DOHH2 (cell line): ENCODE data around the gene OSBPL10.

Source experiments
- EZH2phosphoT487 ChIP-seq: fragments of 200-600 bp; sonication (generic); IDR thresholded peaks from 2 replicates; pipeline ENCODE4 v1.6.1; 2017; ENCODE audit warnings: borderline replicate concordance, mild to moderate bottlenecking, antibody characterized with exemption, low read length, moderate library complexity, mixed read lengths
- TF ChIP-seq, protein P1 (sequence below): fragments of 200-600 bp; sonication (generic); IDR thresholded peaks from one replicate; pipeline ENCODE4 v1.5.1; 2014; ENCODE audit warnings: antibody characterized with exemption, mild to moderate bottlenecking, low read depth, low read length; ENCODE audit not compliant: poor library complexity, severe bottlenecking

DNA sequence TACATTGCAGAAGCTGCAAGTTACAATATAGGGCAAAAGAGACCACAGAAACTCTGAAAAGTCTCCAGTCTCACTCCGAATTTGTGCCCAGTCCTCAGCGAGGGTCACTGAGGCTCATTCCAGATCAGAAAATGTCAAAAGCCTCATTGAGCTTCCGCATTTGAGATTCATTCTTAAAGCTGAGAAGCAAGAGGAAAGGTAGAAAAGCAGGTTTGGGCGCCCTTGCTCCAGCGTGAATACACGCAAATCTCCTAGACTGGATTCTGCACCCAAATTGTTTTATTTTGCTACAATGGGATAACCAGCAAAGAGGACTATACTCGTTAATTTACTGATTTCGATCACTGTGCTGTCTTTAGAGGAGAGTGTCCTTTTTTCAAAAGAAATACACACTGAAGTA, 236.1 kb downstream of the OSBPL10 start:
- TF ChIP-seq, protein P1, sequence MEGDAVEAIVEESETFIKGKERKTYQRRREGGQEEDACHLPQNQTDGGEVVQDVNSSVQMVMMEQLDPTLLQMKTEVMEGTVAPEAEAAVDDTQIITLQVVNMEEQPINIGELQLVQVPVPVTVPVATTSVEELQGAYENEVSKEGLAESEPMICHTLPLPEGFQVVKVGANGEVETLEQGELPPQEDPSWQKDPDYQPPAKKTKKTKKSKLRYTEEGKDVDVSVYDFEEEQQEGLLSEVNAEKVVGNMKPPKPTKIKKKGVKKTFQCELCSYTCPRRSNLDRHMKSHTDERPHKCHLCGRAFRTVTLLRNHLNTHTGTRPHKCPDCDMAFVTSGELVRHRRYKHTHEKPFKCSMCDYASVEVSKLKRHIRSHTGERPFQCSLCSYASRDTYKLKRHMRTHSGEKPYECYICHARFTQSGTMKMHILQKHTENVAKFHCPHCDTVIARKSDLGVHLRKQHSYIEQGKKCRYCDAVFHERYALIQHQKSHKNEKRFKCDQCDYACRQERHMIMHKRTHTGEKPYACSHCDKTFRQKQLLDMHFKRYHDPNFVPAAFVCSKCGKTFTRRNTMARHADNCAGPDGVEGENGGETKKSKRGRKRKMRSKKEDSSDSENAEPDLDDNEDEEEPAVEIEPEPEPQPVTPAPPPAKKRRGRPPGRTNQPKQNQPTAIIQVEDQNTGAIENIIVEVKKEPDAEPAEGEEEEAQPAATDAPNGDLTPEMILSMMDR: no peak
- TF ChIP-seq EZH2phosphoT487: no peak
